ENCODE measurements around the gene COL6A1.
"Not testable (repeated sequence)": the region's sequence is repeated elsewhere in the genome, so short reads cannot be mapped to it uniquely, and the experiment has no call there.

The COL6A1 gene

DNA sequence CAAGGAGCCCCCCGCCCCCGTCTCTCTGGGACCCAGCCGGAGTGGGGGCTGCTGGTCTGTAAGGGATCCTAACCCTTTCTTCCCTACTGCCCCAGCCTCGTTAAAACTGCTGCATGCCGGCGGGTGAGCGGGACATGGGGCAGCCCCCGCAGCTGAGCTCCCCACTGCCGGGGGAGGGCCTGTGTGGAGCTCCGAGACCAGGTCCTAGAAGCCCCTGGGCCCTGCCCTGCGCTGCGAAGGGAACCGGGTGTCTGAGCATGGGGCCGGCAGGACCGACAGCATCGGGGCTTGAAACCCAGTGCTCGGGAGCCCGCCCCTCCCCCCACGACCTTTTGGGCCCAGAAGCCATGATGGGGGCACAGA, 9.2 kb upstream of the COL6A1 start:
- Histone ChIP-seq H3K27ac (ENCODE audit: low read length) (no peak overlapping the region), H3K9ac (ENCODE audit: low read length) (peak overlapping the region; percentile 12), H3K27me3 (ENCODE audit: control insufficient read depth, insufficient read depth, low read length) (peaks cover 35% of the 10 kb centered on the region), H3K4me1 (ENCODE audit: control insufficient read depth, low read depth, low read length) (peaks cover 3% of the 10 kb centered on the region), H3K9me3 (ENCODE audit: control insufficient read depth, low read depth, low read length) (no peaks in the 10 kb centered on the region), H3K36me3 (ENCODE audit: control insufficient read depth, low read depth, low read length) (no peaks in the 10 kb centered on the region), H3K4me3 (ENCODE audit: low read length) (peak overlapping the region; percentile 59)

DNA sequence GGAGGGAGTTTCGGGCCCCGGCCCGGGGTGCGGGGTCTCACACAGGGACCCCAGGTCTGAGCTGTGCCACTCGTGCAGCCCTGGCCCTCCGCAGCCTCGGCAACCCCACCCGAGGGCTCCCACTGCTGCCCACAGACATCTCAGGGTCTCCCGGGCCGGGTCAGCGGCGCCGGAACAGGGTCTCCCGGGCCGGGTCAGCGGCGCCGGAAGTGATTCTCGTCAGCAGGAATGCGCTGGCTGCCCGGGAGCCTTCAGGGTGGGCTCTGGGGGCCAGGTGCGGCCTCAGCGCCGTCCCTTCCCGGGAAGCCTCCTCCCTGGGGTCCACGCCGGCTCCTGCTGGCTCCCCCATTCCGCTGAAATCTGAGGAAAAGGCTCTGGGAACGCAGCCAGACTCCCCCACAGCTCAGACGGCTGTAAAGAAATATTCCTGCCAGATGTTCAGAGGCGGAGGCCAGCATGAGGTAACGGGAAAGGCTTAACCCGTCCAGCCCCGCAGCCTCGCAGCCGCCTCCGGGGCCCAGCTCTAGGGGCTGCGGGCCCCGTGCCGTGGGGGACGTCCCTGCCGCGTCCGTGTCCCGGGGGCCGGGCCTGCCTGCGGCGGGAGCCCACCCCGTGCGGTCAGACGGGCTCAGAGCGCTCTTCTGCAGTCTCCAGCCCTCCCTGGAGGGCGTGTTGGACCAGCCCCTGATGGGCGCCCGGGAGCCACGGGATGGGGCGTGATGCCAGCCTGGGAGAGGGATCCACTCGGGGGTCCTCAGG, 8.7 kb upstream of the COL6A1 start:
- no peaks in the 10 kb centered on the region for H3K9me3 ChIP-seq (ENCODE audit: control insufficient read depth, low read depth, low read length)
- peaks cover 3% of the 10 kb centered on the region for H3K4me1 ChIP-seq (ENCODE audit: control insufficient read depth, low read depth, low read length)
- H3K9ac ChIP-seq (ENCODE audit: low read length) = peak overlapping the region; percentile 22
- H3K4me3 ChIP-seq (ENCODE audit: low read length) = peak overlapping the region; percentile 59
- peaks cover 35% of the 10 kb centered on the region for H3K27me3 ChIP-seq (ENCODE audit: control insufficient read depth, insufficient read depth, low read length)
- no peaks in the 10 kb centered on the region for H3K36me3 ChIP-seq (ENCODE audit: control insufficient read depth, low read depth, low read length)
- no peak overlapping the region for H3K27ac ChIP-seq (ENCODE audit: low read length)

DNA sequence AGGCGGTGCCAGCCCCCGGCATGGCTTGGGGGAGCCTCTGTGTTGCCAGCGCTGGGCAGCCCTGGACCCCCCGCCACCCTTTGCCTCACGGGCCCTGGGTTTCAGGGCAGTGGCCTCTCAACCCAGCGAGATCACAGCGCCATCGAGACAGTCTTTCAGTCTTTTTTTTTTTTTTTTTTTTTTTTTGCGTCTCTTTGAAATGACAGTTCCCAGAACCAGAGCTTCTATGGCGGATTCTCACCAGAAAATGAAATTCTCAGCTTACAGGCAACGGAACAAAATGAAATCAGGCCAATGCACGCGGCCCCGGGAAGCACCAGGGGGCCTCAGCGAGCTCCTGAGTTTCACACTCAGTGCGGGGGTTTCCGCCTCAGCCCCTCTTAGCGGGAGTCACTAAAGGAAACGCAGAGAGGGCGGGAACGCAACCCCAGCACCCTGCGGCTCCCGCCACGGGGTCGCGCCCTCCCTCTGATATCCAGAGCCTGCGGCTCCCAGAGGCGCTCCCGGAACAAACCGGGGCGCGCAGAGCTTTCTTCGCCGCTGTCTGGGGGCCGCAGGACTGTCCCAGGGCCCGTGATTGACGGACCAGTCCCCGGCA, 8.0 kb upstream of the COL6A1 start:
- H3K36me3 ChIP-seq (ENCODE audit: control insufficient read depth, low read depth, low read length) = no peaks in the 10 kb centered on the region
- peaks cover 35% of the 10 kb centered on the region for H3K27me3 ChIP-seq (ENCODE audit: control insufficient read depth, insufficient read depth, low read length)
- H3K27ac ChIP-seq (ENCODE audit: low read length) = no peak overlapping the region
- H3K4me1 ChIP-seq (ENCODE audit: control insufficient read depth, low read depth, low read length) = peaks cover 3% of the 10 kb centered on the region
- peak overlapping the region; percentile 59 for H3K4me3 ChIP-seq (ENCODE audit: low read length)
- H3K9me3 ChIP-seq (ENCODE audit: control insufficient read depth, low read depth, low read length) = no peaks in the 10 kb centered on the region
- peak overlapping the region; percentile 24 for H3K9ac ChIP-seq (ENCODE audit: low read length)

DNA sequence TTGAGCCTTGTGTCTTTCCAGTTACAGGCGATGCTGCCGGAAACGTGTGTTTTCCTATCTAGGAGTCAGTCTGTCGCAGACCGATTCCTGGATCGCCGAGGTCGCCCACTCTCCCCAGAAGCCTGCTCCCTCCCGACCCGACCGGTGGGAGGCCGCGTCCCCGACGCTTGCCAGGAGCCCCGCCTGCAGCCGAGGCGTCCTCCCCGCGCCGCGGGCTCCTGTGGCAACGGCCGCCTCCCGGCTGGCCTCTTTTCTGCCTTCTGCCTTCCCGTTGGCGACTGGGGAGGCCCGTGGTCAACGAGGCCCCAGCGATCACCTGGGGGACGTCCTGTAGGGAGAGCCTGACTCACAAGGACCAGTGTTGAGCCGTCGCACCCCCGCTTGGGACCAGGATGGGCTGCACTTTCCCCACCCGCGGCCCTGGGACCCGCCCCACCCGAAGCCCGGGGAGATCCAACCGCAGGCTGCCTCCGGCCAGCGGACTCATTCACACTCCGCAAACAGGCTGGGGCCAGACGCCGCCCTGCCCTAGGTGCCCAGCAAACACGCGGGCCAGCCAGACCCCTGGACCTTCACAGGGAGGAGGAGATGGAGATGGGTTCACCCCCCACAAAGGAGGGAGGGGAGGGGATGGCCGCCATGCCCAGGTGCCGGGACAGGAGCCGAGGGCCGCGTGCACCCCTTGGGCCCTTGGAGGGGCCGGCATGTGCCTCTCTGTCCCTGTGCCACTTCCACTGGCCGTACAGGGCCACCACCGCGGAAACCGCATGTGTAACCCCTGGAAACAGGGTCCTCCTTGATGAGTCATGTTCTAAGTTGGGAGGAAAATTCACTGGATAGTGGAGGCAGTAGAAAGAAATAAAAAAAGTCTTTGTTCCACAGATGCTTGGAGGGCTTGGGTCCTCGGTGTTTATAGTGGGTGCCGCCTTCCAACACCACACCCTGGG, 7.2 kb upstream of the COL6A1 start:
- peak overlapping the region; percentile 24 for H3K9ac ChIP-seq (ENCODE audit: low read length)
- no peaks in the 10 kb centered on the region for H3K36me3 ChIP-seq (ENCODE audit: control insufficient read depth, low read depth, low read length)
- H3K9me3 ChIP-seq (ENCODE audit: control insufficient read depth, low read depth, low read length) = no peaks in the 10 kb centered on the region
- H3K27ac ChIP-seq (ENCODE audit: low read length) = no peak overlapping the region
- H3K27me3 ChIP-seq (ENCODE audit: control insufficient read depth, insufficient read depth, low read length) = peaks cover 35% of the 10 kb centered on the region
- peak overlapping the region; percentile 59 for H3K4me3 ChIP-seq (ENCODE audit: low read length)
- peaks cover 3% of the 10 kb centered on the region for H3K4me1 ChIP-seq (ENCODE audit: control insufficient read depth, low read depth, low read length)

DNA sequence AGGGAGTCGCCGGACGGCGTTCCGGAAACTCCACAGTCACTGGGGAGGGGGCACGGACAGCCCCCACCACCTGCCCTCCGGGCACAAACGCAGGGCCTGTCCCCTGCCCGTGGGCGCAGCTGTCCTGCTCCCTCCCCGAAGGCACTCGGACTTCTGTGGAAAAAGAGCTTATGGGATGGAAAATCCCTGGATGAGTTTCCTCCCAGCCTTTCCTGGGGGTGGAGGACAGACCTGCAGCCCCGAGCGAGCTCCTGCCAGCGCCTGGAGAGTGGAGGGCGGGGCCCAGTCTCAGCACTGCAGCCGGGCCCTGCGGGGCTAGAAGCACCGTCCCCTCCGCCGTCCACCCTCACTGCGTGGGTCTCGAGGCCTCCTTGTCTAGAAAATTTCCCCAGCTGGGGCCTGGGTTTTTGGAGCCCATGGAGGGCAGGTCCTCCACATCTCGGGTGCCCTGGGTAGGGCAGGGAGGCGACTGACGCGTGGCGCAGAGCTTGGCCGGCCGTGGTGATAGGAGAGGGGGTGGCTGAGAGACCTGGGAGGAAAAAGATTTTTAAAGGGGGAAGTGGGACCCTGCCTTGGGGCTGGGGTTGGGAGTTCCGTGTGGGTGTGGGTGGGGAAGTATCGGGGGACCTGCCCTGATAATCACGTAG, 6.4 kb upstream of the COL6A1 start:
- peak overlapping the region; percentile 24 for H3K9ac ChIP-seq (ENCODE audit: low read length)
- peak overlapping the region; percentile 59 for H3K4me3 ChIP-seq (ENCODE audit: low read length)

DNA sequence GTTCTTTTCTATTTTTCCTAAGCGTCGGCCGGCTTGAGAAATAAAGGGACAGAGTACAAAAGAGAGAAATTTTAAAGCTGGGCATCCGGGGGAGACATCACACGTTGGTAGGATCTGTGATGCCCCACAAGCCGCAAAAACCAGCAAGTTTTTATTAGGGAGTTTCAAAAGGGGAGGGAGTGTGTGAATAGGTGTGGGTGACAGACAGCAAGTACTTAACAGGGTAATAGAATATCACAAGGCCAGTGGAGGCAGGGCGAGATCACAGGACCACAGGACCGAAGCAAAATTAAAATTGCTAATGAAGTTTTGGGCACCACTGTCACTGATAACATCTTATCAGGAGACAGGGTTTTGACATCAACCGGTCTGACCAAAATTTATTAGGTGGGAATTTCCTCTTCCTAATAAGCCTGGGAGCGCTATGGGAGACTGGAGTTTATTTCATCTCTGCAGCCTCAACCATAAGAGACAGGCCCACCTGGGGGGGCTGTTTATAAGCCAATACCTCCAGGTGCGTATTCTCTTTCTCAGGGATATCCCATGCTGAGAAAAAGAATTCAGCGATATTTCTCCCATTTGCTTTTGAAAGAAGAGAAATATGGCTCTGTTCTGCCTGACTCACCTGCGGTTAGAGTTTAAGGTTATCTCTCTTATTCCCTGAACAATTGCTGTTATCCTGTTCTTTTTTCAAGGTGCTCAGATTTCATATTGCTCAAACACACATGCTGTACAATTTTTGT, 5.7 kb upstream of the COL6A1 start:
- not testable (repeated sequence) for H3K36me3 ChIP-seq (ENCODE audit: control insufficient read depth, low read depth, low read length); H3K9me3 ChIP-seq (ENCODE audit: control insufficient read depth, low read depth, low read length); H3K27ac ChIP-seq (ENCODE audit: low read length); H3K4me1 ChIP-seq (ENCODE audit: control insufficient read depth, low read depth, low read length); H3K9ac ChIP-seq (ENCODE audit: low read length)
- H3K27me3 ChIP-seq (ENCODE audit: control insufficient read depth, insufficient read depth, low read length) = peaks cover 43% of the 10 kb centered on the region
- H3K4me3 ChIP-seq (ENCODE audit: low read length) = peak overlapping the region; percentile 59

More for the DNA sequence above, 6.4 kb upstream of the COL6A1 start:
- H3K4me1 ChIP-seq (ENCODE audit: control insufficient read depth, low read depth, low read length) = peaks cover 3% of the 10 kb centered on the region
- H3K27me3 ChIP-seq (ENCODE audit: control insufficient read depth, insufficient read depth, low read length) = peaks cover 36% of the 10 kb centered on the region
- no peaks in the 10 kb centered on the region for H3K9me3 ChIP-seq (ENCODE audit: control insufficient read depth, low read depth, low read length)
- H3K36me3 ChIP-seq (ENCODE audit: control insufficient read depth, low read depth, low read length) = no peaks in the 10 kb centered on the region
- no peak overlapping the region for H3K27ac ChIP-seq (ENCODE audit: low read length)

DNA sequence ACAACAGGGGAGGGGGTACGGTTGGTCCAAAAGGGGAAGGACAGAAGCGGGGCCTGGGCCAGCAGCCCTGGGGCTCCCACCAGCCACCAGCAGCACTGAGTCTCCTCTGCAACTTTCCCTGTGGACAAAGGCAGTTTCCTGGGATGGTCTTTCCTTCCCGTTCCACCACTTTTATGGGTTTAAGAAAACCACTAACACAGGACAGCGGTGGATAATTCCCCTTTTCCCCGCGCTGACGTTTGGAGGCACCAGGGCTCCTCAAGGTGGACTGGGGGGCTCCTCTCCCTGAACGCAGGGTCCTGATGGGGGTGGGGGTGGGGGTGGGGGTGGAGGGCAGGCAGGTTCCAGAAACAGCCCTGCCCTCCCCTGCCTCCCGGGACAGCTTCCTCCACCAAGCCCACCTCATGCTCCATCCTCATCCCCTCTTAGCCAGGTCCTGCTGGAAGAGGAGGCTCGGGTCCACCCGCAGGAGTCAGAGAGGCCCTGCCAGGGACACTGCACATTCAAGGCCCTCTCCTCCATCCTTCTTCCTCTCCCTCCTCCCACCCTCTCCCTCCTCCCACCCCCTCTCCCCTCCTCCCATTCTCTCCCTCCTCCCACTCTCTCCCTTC, 4.8 kb upstream of the COL6A1 start:
- Histone ChIP-seq H3K27me3 (ENCODE audit: control insufficient read depth, insufficient read depth, low read length) (peaks cover 44% of the 10 kb centered on the region), H3K27ac (ENCODE audit: low read length) (no peak overlapping the region), H3K9ac (ENCODE audit: low read length) (no peak overlapping the region), H3K4me1 (ENCODE audit: control insufficient read depth, low read depth, low read length) (peaks cover 6% of the 10 kb centered on the region), H3K36me3 (ENCODE audit: control insufficient read depth, low read depth, low read length) (no peaks in the 10 kb centered on the region), H3K9me3 (ENCODE audit: control insufficient read depth, low read depth, low read length) (no peaks in the 10 kb centered on the region), H3K4me3 (ENCODE audit: low read length) (peak overlapping the region; percentile 40)

DNA sequence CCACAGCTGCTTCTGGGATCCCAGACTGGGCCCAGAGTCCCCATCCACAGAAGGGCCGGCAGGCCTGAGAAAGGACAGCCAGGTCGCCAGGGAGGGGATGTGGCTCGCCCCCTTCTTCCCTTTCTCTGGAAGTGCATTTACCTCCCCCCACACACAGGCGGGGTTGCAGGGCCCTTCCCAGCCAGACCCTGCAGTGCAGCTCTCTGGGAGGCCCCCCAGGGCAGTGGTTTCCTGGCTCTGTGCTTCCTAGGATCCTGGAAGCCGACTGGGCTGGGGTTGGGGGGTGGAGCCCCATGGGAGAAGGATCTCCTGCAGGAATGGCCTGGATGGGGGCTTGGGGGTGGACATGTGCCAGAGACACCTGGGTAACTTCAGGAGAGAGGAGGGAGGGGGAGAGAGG, 4.2 kb upstream of the COL6A1 start:
- Histone ChIP-seq H3K27ac (ENCODE audit: low read length) (no peak overlapping the region), H3K9me3 (ENCODE audit: control insufficient read depth, low read depth, low read length) (no peaks in the 10 kb centered on the region), H3K4me1 (ENCODE audit: control insufficient read depth, low read depth, low read length) (peaks cover 3% of the 10 kb centered on the region), H3K9ac (ENCODE audit: low read length) (no peak overlapping the region), H3K4me3 (ENCODE audit: low read length) (no peak overlapping the region), H3K27me3 (ENCODE audit: control insufficient read depth, insufficient read depth, low read length) (peaks cover 43% of the 10 kb centered on the region), H3K36me3 (ENCODE audit: control insufficient read depth, low read depth, low read length) (no peaks in the 10 kb centered on the region)

DNA sequence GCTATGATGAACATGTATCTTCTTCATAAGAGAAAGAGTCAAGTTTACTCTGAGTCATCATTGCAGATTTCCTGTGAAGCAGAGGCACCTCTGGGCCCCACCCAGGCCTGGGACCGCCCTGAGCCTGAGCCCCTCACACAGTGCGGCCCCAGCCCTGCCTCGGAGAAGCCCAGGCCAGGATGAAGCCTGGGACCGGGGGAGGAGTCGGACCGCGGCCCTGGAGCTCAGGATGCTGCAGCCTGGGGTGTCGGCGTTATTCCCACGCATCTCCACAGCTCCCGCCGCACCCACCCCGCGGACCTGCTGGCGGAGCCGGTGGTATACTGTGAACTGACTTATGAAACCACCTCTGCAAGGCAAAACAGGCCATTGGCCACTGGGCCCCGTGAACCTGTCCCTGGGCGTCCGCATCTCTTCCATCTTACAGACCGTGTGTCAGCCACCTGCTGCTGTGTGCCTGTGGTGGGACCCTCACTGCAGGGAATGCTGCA, 2.4 kb upstream of the COL6A1 start:
- Histone ChIP-seq H3K36me3 (ENCODE audit: control insufficient read depth, low read depth, low read length) (no peaks in the 10 kb centered on the region), H3K4me3 (ENCODE audit: low read length) (no peak overlapping the region), H3K27me3 (ENCODE audit: control insufficient read depth, insufficient read depth, low read length) (peaks cover 38% of the 10 kb centered on the region), H3K9me3 (ENCODE audit: control insufficient read depth, low read depth, low read length) (no peaks in the 10 kb centered on the region), H3K9ac (ENCODE audit: low read length) (no peak overlapping the region), H3K27ac (ENCODE audit: low read length) (no peak overlapping the region), H3K4me1 (ENCODE audit: control insufficient read depth, low read depth, low read length) (peaks cover 3% of the 10 kb centered on the region)

DNA sequence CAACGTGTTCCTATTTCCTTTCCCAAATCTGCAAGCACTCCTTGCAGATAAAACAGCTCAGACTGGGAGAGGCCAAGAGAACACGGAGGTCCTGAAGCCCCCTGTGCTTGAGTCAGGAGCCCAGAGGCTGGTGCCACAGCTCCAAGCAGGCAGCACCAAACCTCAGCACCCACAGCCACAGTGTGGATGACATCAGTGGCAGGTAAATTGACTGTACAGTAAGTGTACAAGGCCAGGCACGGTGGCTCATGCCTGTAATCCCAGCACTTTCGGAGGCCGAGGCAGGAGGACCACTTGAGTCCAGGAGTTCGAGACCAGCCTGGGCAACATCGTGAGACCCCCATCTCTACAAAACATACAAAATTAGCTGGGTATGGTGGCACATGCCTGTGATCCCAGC, 1.9 kb upstream of the COL6A1 start:
- H3K4me1 ChIP-seq (ENCODE audit: control insufficient read depth, low read depth, low read length) = peaks cover 3% of the 10 kb centered on the region
- H3K36me3 ChIP-seq (ENCODE audit: control insufficient read depth, low read depth, low read length) = peaks cover 3% of the 10 kb centered on the region
- no peak overlapping the region for H3K4me3 ChIP-seq (ENCODE audit: low read length)
- H3K27ac ChIP-seq (ENCODE audit: low read length) = no peak overlapping the region
- H3K9me3 ChIP-seq (ENCODE audit: control insufficient read depth, low read depth, low read length) = no peaks in the 10 kb centered on the region
- no peak overlapping the region for H3K9ac ChIP-seq (ENCODE audit: low read length)
- H3K27me3 ChIP-seq (ENCODE audit: control insufficient read depth, insufficient read depth, low read length) = peaks cover 35% of the 10 kb centered on the region
